ENCODE measurements around the gene LIMA1. TPM values are rescaled to one million over a fixed set of nuclear protein-coding genes. Genes with fewer than 3 reads are reported as not detected.

Gene LIMA1
- total and polyA plus RNA-seq, 2 of the 4 experiments (the other 2 are of a cell fraction), result 126 to 163 TPM

- Histone ChIP-seq H3K56ac (ENCODE audit: extremely low read depth, insufficient read depth, low read length) (no peak overlapping the region), H3K4ac (ENCODE audit: low read depth, low read length) (no peak overlapping the region), H4K91ac (ENCODE audit: insufficient read depth, low read depth, low read length) (no peak overlapping the region), H2AK5ac (ENCODE audit: low read depth, low read length) (no peak overlapping the region), H2AK9ac (replicated peaks; ENCODE audit: low read depth, low read length, poor library complexity) (no peak overlapping the region), H4K5ac (ENCODE audit: low read depth, low read length) (no peak overlapping the region), H2BK120ac (ENCODE audit: low read depth, low read length) (no peak overlapping the region), H3K4me3 (ENCODE audit: insufficient read depth, low read depth, low read length) (no peak overlapping the region), H3K9ac (ENCODE audit: low read depth, low read length) (no peak overlapping the region), H3K9me3 (ENCODE audit: control insufficient read depth, insufficient read depth, low read length) (no peaks in the 10 kb centered on the region), H3K14ac (replicated peaks; ENCODE audit: low read depth, low read length) (no peak overlapping the region), H2BK5ac (ENCODE audit: low read depth, low read length, poor library complexity, severe bottlenecking) (no peak overlapping the region), H2BK15ac (ENCODE audit: low read depth, low read length) (no peak overlapping the region), H3K36me3 (ENCODE audit: control insufficient read depth, insufficient read depth, low read length) (peaks cover 21% of the 10 kb centered on the region), H3K27me3 (ENCODE audit: control insufficient read depth, insufficient read depth, low read length) (no peaks in the 10 kb centered on the region), H3K4me2 (ENCODE audit: low read depth, low read length) (no peak overlapping the region), H3K23ac (ENCODE audit: low read depth, low read length) (no peak overlapping the region), H3K18ac (ENCODE audit: low read depth, low read length) (no peak overlapping the region), H3K79me1 (ENCODE audit: low read depth in 1 of 2, low read length in 2 of 2) (peaks cover 16 to 39% of the 10 kb centered on the region in 2 experiments), H2BK20ac (ENCODE audit: low read depth, low read length) (no peak overlapping the region), H2AFZ (replicated peaks; ENCODE audit: low read length, poor library complexity) (no peak overlapping the region), H3K9me1 (ENCODE audit: insufficient read depth, low read length) (0 out of 2 replicates have a peak, but pooled peaks cover 5% of the 10 kb centered on the region), H4K20me1 (ENCODE audit: insufficient read depth, low read length) (no peaks in the 10 kb centered on the region), H4K8ac (ENCODE audit: low read depth in 2 of 2, low read length in 2 of 2) (no peak overlapping the region), H3K4me1 (ENCODE audit: control insufficient read depth, insufficient read depth, low read length) (peaks cover 3% of the 10 kb centered on the region; the same call in 1 of the 2 replicates), H3K27ac (ENCODE audit: insufficient read depth, low read length) (no peak overlapping the region)
- DNase-seq (no peak), ATAC-seq (ENCODE audit: low read depth) (no peak)
- TF ChIP-seq SMC3 (IDR thresholded peaks at IDR 0.05; ENCODE audit: low read depth, low read length), result no peak
- no peak for TF ChIP-seq BHLHE40 (IDR thresholded peaks at IDR 0.05; ENCODE audit: low read depth, low read length)
- TF ChIP-seq MXI1 (IDR thresholded peaks at IDR 0.05; ENCODE audit: borderline replicate concordance, low read depth, low read length), result no peak
- 100% methylated on average over 3 of the region's 8 CpGs; no CpG with 5 or more reads in 1 of the 2 experiments for WGBS, 2 experiments (ENCODE audit: extremely low coverage in 2 of 2, insufficient read length in 1 of 2)
- POLR2A ChIA-PET (ENCODE audit: unreplicated experiment), result no interaction called here
- CTCF ChIA-PET, result no interaction called here
- dilution Hi-C loops (cut with HindIII; ENCODE audit: low sequenced_read_pairs, unreplicated experiment) (no loop called here), in situ Hi-C loops (cut with MboI; ENCODE audit: low sequenced_read_pairs) (no loop called here), intact Hi-C loops (cut with micrococcal nuclease) (no loop called here)
- BruUV-seq (replicated peaks), result no TSS peak
These were observed 140.3 kb downstream of the LIMA1 start for GRCh38 chr12:50142993-50143392.

Measured in IMR-90 (cell line).